Activated B cell treated with CpG ODN at 0.5 μM for 24 hours (primary cell): Measurements from ENCODE around the gene TXNDC5. TPM values are rescaled to one million over a fixed set of nuclear protein-coding genes. Genes with fewer than 3 reads are reported as not detected.

Source experiments
- ATAC-seq: fragments of 200-7000 bp; cut with Tn5 transposase; one replicate; pipeline ENCODE4 v1.10.0; 2021; ENCODE audit warnings: low read depth, mild to moderate bottlenecking, moderate library complexity
- CTCF ChIA-PET: fragments of 350-600 bp; sonication (Branson Sonifier 250); formaldehyde crosslinking; loops from one replicate; lab custom pipeline; 2021; ENCODE audit warnings: antibody characterized with exemption; lab: Charles Lee
- POLR2A ChIA-PET: fragments of 350-600 bp; sonication (Branson Sonifier 250); formaldehyde crosslinking; loops from one replicate; lab custom pipeline; 2021; ENCODE audit warnings: antibody characterized with exemption; lab: Charles Lee
- DNase-seq: peaks from one replicate; pipeline ENCODE4 v3.0.0; 2022
- H3K27ac Mint-ChIP-seq: one replicate; pipeline ENCODE4 v1.8.0; 2020; ENCODE audit warnings: mixed read lengths
- H3K27me3 Mint-ChIP-seq: one replicate; pipeline ENCODE4 v1.8.0; 2021; ENCODE audit warnings: mixed read lengths
- H3K36me3 Mint-ChIP-seq: one replicate; pipeline ENCODE4 v1.8.0; 2021; ENCODE audit warnings: low read depth, mixed read lengths
- H3K4me1 Mint-ChIP-seq: one replicate; pipeline ENCODE4 v1.8.0; 2021; ENCODE audit warnings: mixed read lengths
- H3K4me3 Mint-ChIP-seq: one replicate; pipeline ENCODE4 v1.8.0; 2020; ENCODE audit warnings: mild to moderate bottlenecking, mixed read lengths
- H3K9me3 Mint-ChIP-seq: one replicate; pipeline ENCODE4 v1.8.0; 2020; ENCODE audit warnings: mixed read lengths
- CTCF ChIP-seq: fragments of 200-600 bp; IDR thresholded peaks from one replicate; pipeline ENCODE4 v1.8.0; 2022; ENCODE audit warnings: antibody characterized with exemption, mild to moderate bottlenecking
- intact Hi-C: fragments of 100-400 bp; cut with micrococcal nuclease; formaldehyde crosslinking; loops from one replicate; pipeline ENCODE4 v1.15.1; 2024
- total RNA-seq: library from RNA; stranded (reverse); gene quantifications from 2 replicates; pipeline ENCODE4 v1.2.3, GENCODE V29; 2022

TXNDC5 gene
- total RNA-seq, 1 donor from 2014 or later: 68.2 TPM

- Mint-ChIP-seq H3K27me3 (no peaks in the 10 kb centered on the region), H3K4me3 (no peak overlapping the region), H3K27ac (no peak overlapping the region), H3K36me3 (no peaks in the 10 kb centered on the region), H3K9me3 (peaks cover 14% of the 10 kb centered on the region), H3K4me1 (no peaks in the 10 kb centered on the region)
- ATAC-seq (no peak), DNase-seq (no peak)
- TF ChIP-seq CTCF: no peak
- POLR2A ChIA-PET: interaction anchor here (0.5 to 0.6 kb wide), 2 partner anchors 13 to 15 kb away, joined by 3 read pairs; no protein-coding TSS in a partner anchor
- CTCF ChIA-PET: no interaction called here
- intact Hi-C loops: no loop called here
Observed at GRCh38 chr6:7921632-7922092, 11.1 kb upstream of the TXNDC5 start.

GRCh38 chr6:7921046-7921445 lies 10.5 kb upstream of the TXNDC5 start:
- no peak for DNase-seq
- Mint-ChIP-seq H3K27me3 (no peaks in the 10 kb centered on the region), H3K36me3 (no peaks in the 10 kb centered on the region), H3K9me3 (peaks cover 14% of the 10 kb centered on the region), H3K4me1 (no peaks in the 10 kb centered on the region), H3K4me3 (no peak overlapping the region), H3K27ac (no peak overlapping the region)
- no peak for TF ChIP-seq CTCF
- no peak for ATAC-seq
- intact Hi-C loops: no loop called here
- POLR2A ChIA-PET: interaction anchor here (0.5 kb wide), 1 partner anchor 15 kb away, joined by 3 read pairs; no protein-coding TSS in a partner anchor
- CTCF ChIA-PET: no interaction called here

- Mint-ChIP-seq H3K27me3 (no peaks in the 10 kb centered on the region), H3K27ac (no peak overlapping the region), H3K4me1 (no peaks in the 10 kb centered on the region), H3K36me3 (no peaks in the 10 kb centered on the region), H3K9me3 (peaks cover 11% of the 10 kb centered on the region), H3K4me3 (no peak overlapping the region)
- POLR2A ChIA-PET: no interaction called here
- no peak for TF ChIP-seq CTCF
- DNase-seq (no peak), ATAC-seq (no peak)
- intact Hi-C loops: no loop called here
- CTCF ChIA-PET: no interaction called here
Observed at GRCh38 chr6:7920425-7920824, 9.8 kb upstream of the TXNDC5 start.

GRCh38 chr6:7919871-7920270 lies 9.3 kb upstream of the TXNDC5 start:
- H3K27me3 Mint-ChIP-seq: no peaks in the 10 kb centered on the region
- ATAC-seq: no peak
- H3K36me3 Mint-ChIP-seq: no peaks in the 10 kb centered on the region
- DNase-seq: no peak
- no peak overlapping the region for H3K27ac Mint-ChIP-seq
- ChIA-PET POLR2A (no interaction called here), CTCF (no interaction called here)
- no peak overlapping the region for H3K4me3 Mint-ChIP-seq
- H3K4me1 Mint-ChIP-seq: no peaks in the 10 kb centered on the region
- H3K9me3 Mint-ChIP-seq: peaks cover 6% of the 10 kb centered on the region
- TF ChIP-seq CTCF: no peak
- intact Hi-C loops: no loop called here

GRCh38 chr6:7918403-7918802 lies 7.8 kb upstream of the TXNDC5 start:
- no peaks in the 10 kb centered on the region for H3K4me1 Mint-ChIP-seq
- CTCF ChIA-PET: interaction anchor here (0.7 kb wide), 1 partner anchor 15 kb away, joined by 4 read pairs; no protein-coding TSS in a partner anchor
- no peaks in the 10 kb centered on the region for H3K9me3 Mint-ChIP-seq
- no peaks in the 10 kb centered on the region for H3K27me3 Mint-ChIP-seq
- H3K36me3 Mint-ChIP-seq: no peaks in the 10 kb centered on the region
- intact Hi-C loops: no loop called here
- ATAC-seq: no peak
- POLR2A ChIA-PET: interaction anchor here (0.5 kb wide), 1 partner anchor 15 kb away, joined by 10 read pairs; no protein-coding TSS in a partner anchor
- no peak overlapping the region for H3K27ac Mint-ChIP-seq
- H3K4me3 Mint-ChIP-seq: no peak overlapping the region
- TF ChIP-seq CTCF: no peak
- no peak for DNase-seq
